PC-3 (cell line): ENCODE data around the gene PTPRD. TPM values are rescaled to one million over a fixed set of nuclear protein-coding genes. Genes with fewer than 3 reads are reported as not detected.

ENCODE experiments used
- ATAC-seq: fragments of 200-7000 bp; cut with Tn5 transposase; 2 replicates; pipeline ENCODE4 v1.9.1; 2020; ENCODE audit warnings: mild to moderate bottlenecking, moderate library complexity
- BruUV-seq: library from RNA; stranded (reverse); fragments of 400-500 nt; replicated peaks from 2 replicates; lab custom pipeline; 2021; lab: Mats Ljungman, UMichigan
- CTCF ChIA-PET: fragments of 300-600 bp; sonication (Branson Sonifier 250); formaldehyde crosslinking; loops from one replicate; lab custom pipeline; 2022; ENCODE audit warnings: antibody characterized with exemption; lab: Charles Lee
- POLR2A ChIA-PET: fragments of 300-600 bp; sonication (Branson Sonifier 250); formaldehyde crosslinking; loops from one replicate; lab custom pipeline; 2022; ENCODE audit warnings: antibody characterized with exemption; ENCODE audit not compliant: unreplicated experiment; lab: Charles Lee
- DNase-seq: peaks from one replicate; pipeline ENCODE4 v3.0.0-alpha.2; 2015
- H2AFZ ChIP-seq: fragments of 300-600 bp; sonication (generic); 2 replicates; pipeline ENCODE4 v1.6.0; 2016; ENCODE audit warnings: antibody characterized with exemption, low read length
- H3F3A ChIP-seq: fragments of 300-600 bp; sonication (generic); one replicate; pipeline ENCODE4 v1.6.0; 2017; ENCODE audit warnings: antibody characterized with exemption, low read length, control low read depth, mild to moderate bottlenecking; ENCODE audit not compliant: unreplicated experiment
- H3K27ac ChIP-seq: fragments of 300-600 bp; sonication (generic); 2 replicates; pipeline ENCODE4 v1.5.1; 2016; ENCODE audit warnings: mild to moderate bottlenecking, low read length
- H3K27me3 ChIP-seq: fragments of 300-600 bp; sonication (generic); 2 replicates; pipeline ENCODE4 v1.6.1; 2016; ENCODE audit warnings: low read length, mixed read lengths
- H3K36me3 ChIP-seq: fragments of 300-600 bp; sonication (generic); 2 replicates; pipeline ENCODE4 v1.6.1; 2016; ENCODE audit warnings: low read depth, mixed run types, low read length, mixed read lengths
- H3K4me1 ChIP-seq: fragments of 300-600 bp; sonication (generic); 2 replicates; pipeline ENCODE4 v1.5.1; 2016; ENCODE audit warnings: low read length; ENCODE audit not compliant: insufficient read depth
- H3K4me2 ChIP-seq: fragments of 300-600 bp; sonication (generic); 2 replicates; pipeline ENCODE4 v1.6.0; 2016; ENCODE audit warnings: low read length
- H3K4me3 ChIP-seq: fragments of 300-600 bp; sonication (generic); 2 replicates; pipeline ENCODE4 v1.5.1; 2016; ENCODE audit warnings: mild to moderate bottlenecking, low read length, mixed read lengths
- H3K79me2 ChIP-seq: fragments of 300-600 bp; sonication (generic); 2 replicates; pipeline ENCODE4 v1.6.1; 2017; ENCODE audit warnings: low read length, mixed read lengths
- H3K9ac ChIP-seq: fragments of 300-600 bp; sonication (generic); 2 replicates; pipeline ENCODE4 v1.6.0; 2016; ENCODE audit warnings: mild to moderate bottlenecking, low read length
- H3K9me2 ChIP-seq: fragments of 300-600 bp; sonication (generic); replicated peaks from 2 replicates; pipeline ENCODE4 v1.6.1; 2016; ENCODE audit warnings: mixed run types, low read length, mixed read lengths
- H3K9me3 ChIP-seq: fragments of 300-600 bp; sonication (generic); 2 replicates; pipeline ENCODE4 v1.6.1; 2016; ENCODE audit warnings: low read length, mixed read lengths
- H4K20me1 ChIP-seq: fragments of 300-600 bp; sonication (generic); 2 replicates; pipeline ENCODE4 v1.6.1; 2016; ENCODE audit warnings: low read length, mixed read lengths
- CTCF ChIP-seq: fragments of 300-600 bp; sonication (generic); conservative IDR thresholded peaks from 2 replicates; pipeline ENCODE4 v1.5.1; 2017; ENCODE audit warnings: antibody characterized with exemption, low read depth, mild to moderate bottlenecking, low read length
- EZH2 ChIP-seq: fragments of 300-600 bp; sonication (generic); IDR thresholded peaks from one replicate; pipeline ENCODE4 v1.6.1; 2017; ENCODE audit warnings: antibody characterized with exemption, mild to moderate bottlenecking, low read length; ENCODE audit not compliant: unreplicated experiment
- EZH2phosphoT487 ChIP-seq: fragments of 300-600 bp; sonication (generic); IDR thresholded peaks from 2 replicates; pipeline ENCODE4 v1.6.1; 2018; ENCODE audit warnings: mild to moderate bottlenecking, antibody characterized with exemption, low read length, borderline replicate concordance
- intact Hi-C: fragments of 100-400 bp; cut with micrococcal nuclease; formaldehyde crosslinking; loops from 2 replicates; pipeline ENCODE4 v1.9.0; 2023
- total RNA-seq: library from RNA; depleted of rRNA; stranded (reverse); fragments of >200 nt; gene quantifications from 2 replicates; pipeline ENCODE4 v1.2.3, GENCODE V29; 2014

Gene PTPRD
- total RNA-seq, 1 experiment from 2014 or later = not detected

- POLR2A ChIA-PET = no interaction called here
- TF ChIP-seq CTCF = no peak
- TF ChIP-seq EZH2phosphoT487 = no peak
- TF ChIP-seq EZH2 = no peak
- ATAC-seq = no peak
Observed at GRCh38 chr9:8670751-8671150, 1942.1 kb downstream of the PTPRD start.

DNA sequence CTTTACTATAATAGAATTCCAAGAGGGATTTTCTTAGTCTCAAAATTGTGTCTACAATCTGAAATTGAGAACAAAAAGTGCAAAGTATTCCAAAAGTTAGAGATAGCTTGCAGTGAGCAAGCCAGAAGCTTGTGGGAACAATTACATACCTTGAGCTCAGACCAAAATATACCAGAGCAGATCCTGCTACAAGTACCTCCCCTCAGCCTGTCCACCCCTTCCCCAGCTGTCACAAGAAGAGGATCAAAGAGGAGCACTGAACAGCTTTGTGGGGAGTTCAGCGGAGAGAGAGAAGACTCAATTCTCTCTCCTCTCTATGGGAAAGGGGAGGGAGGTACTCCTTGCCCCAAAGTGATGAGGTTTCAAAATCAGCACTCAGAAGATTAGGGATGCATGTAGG, 1944.1 kb downstream of the PTPRD start:
- POLR2A ChIA-PET = no interaction called here
- DNase-seq (no peak), ATAC-seq (no peak)
- Histone ChIP-seq H3K4me1 (no peaks in the 10 kb centered on the region), H3K27ac (no peak overlapping the region), H2AFZ (no peak overlapping the region), H3K9ac (no peak overlapping the region), H3K36me3 (no peaks in the 10 kb centered on the region), H3K79me2 (no peaks in the 10 kb centered on the region), H3K4me3 (no peak overlapping the region), H3K9me3 (no peaks in the 10 kb centered on the region), H3F3A (no peaks in the 10 kb centered on the region), H4K20me1 (no peaks in the 10 kb centered on the region), H3K9me2 (no peaks in the 10 kb centered on the region), H3K27me3 (no peaks in the 10 kb centered on the region), H3K4me2 (no peak overlapping the region)
- no TSS peak for BruUV-seq
- intact Hi-C loops = no loop called here
- TF ChIP-seq EZH2phosphoT487 = no peak
- no peak for TF ChIP-seq CTCF
- no peak for TF ChIP-seq EZH2
- CTCF ChIA-PET = no interaction called here

More at GRCh38 chr9:8670751-8671150, 1942.1 kb downstream of the PTPRD start:
- CTCF ChIA-PET = no interaction called here
- Histone ChIP-seq H3K27ac (no peak overlapping the region), H2AFZ (no peak overlapping the region), H4K20me1 (no peaks in the 10 kb centered on the region), H3K4me2 (no peak overlapping the region), H3F3A (no peaks in the 10 kb centered on the region), H3K9ac (no peak overlapping the region), H3K27me3 (no peaks in the 10 kb centered on the region), H3K4me3 (no peak overlapping the region), H3K9me3 (no peaks in the 10 kb centered on the region), H3K36me3 (no peaks in the 10 kb centered on the region), H3K4me1 (no peaks in the 10 kb centered on the region), H3K79me2 (no peaks in the 10 kb centered on the region), H3K9me2 (no peaks in the 10 kb centered on the region)
- no TSS peak for BruUV-seq
- intact Hi-C loops = no loop called here
- no peak for DNase-seq

DNA sequence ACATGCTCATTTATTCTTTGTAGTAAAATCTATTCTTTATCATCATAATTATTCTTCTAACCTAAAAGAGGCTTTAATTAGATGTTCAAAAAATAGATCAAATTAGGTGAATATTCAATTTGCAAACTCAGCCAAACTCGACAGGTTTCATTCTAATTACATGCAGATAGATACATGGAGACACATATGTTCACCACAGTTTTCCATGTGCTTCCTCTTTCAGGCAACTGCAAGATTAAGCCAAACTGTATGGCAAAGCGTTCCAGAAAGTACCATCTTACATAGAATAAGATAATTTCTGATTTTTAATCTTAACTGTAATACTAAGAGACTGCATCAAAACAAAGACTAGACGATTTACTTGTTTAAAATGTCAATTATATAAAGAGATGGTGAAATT, 1944.6 kb downstream of the PTPRD start:
- Histone ChIP-seq H3K27ac (no peak overlapping the region), H4K20me1 (no peaks in the 10 kb centered on the region), H3K9ac (no peak overlapping the region), H3K9me2 (no peaks in the 10 kb centered on the region), H3K27me3 (no peaks in the 10 kb centered on the region), H3K4me3 (no peak overlapping the region), H3K9me3 (no peaks in the 10 kb centered on the region), H3K4me2 (no peak overlapping the region), H2AFZ (no peak overlapping the region), H3F3A (no peaks in the 10 kb centered on the region), H3K36me3 (no peaks in the 10 kb centered on the region), H3K4me1 (no peaks in the 10 kb centered on the region), H3K79me2 (no peaks in the 10 kb centered on the region)
- DNase-seq (no peak), ATAC-seq (no peak)
- intact Hi-C loops = no loop called here
- TF ChIP-seq EZH2phosphoT487 (no peak), CTCF (no peak), EZH2 (no peak)
- no TSS peak for BruUV-seq
- ChIA-PET POLR2A (no interaction called here), CTCF (no interaction called here)
